SH-SY5Y (cell line): ENCODE data around the gene SUSD1.

Experiments
- GATA2 ChIP-seq: IDR thresholded peaks from 2 replicates; pipeline ENCODE4 v1.6.1; 2011; ENCODE audit warnings: mild to moderate bottlenecking, low read depth, low read length
- GATA3 ChIP-seq: IDR thresholded peaks from 2 replicates; pipeline ENCODE4 v1.6.1; 2011; ENCODE audit warnings: low read depth, mild to moderate bottlenecking, low read length, moderate library complexity

DNA sequence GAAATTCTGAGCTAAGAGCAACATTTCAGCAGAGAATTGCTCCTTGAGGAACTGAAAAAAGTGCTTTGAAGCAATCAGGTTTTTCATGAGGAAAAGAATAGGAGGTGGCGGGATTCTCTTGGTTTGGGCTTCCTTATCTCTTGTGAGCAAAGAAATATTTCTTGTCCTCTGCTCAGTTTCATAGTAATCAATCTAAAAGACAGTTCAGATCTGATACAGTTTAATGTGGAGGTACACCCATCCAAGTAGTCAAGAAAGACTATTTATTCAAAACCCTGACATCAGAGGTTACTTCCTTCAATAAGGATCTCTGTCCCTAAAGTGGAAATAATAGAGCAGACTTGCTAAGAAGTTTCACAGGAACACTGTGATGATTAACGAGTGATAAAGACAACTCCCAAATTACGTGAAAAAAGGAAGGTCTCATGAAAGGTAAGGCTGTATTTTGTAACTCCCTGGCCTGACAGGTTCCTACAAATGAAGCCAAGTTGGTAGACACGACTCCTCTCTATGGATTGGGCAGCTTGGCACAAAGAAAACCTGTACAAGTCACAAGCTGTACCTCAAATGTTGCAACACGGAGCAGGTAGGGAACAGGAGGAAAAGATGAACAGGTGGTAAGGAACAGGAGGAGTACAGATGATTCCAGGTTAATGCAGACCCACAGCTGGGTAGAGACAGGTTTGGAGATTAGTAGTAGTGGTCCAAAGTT, 94.1 kb downstream of the SUSD1 start:
- TF ChIP-seq GATA2, result no peak
- TF ChIP-seq GATA3, result no peak
